ENCODE data around the gene COG6. TPM values are rescaled to one million over a fixed set of nuclear protein-coding genes. Genes with fewer than 3 reads are reported as not detected.

The COG6 gene
- total and polyA plus RNA-seq, 2 of the 8 experiments (the other 6 are each of a cell fraction or from before 2014, with no cell fraction given), result 8.8 to 22.3 TPM

DNA sequence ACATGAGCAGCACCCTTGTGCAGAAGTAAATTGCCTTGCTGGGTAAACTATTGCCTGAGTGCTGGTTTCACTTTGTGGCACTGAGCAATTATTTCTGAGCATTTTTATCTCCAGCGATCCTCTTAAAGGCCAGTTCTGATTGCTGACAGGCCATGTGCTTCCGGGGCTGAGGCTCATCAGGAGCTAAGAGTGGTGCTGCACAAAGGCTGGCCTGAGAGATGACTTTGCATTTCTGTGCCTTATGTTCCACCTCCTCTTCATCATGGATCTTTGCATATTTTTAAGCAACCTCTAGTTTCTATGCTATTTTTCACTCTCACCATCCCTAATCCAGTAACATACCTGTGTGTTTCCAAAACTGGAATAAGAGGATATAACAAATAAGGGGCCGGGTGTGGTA lies 17.6 kb upstream of the COG6 start (continued):
- TF ChIP-seq CHD7 (IDR thresholded peaks at IDR 0.05; ENCODE audit: insufficient replicate concordance, low read length) (no peak), BCL11A (IDR thresholded peaks at IDR 0.05; ENCODE audit: low read depth in 2 of 2, low read length in 2 of 2) (no peak), KDM5A (IDR thresholded peaks at IDR 0.05; ENCODE audit: low read length) (no peak), SP4 (IDR thresholded peaks at IDR 0.05; ENCODE audit: low read length) (no peak), NRF1 (IDR thresholded peaks at IDR 0.05; ENCODE audit: low read depth, low read length) (no peak), BRCA1 (IDR thresholded peaks at IDR 0.05; ENCODE audit: low read depth, low read length) (no peak), CHD2 (IDR thresholded peaks at IDR 0.05; ENCODE audit: low read length) (no peak), EZH2 (IDR thresholded peaks at IDR 0.05; ENCODE audit: low read depth, low read length, severe bottlenecking) (no peak), ATF3 (IDR thresholded peaks at IDR 0.05; ENCODE audit: insufficient read depth, low read depth, low read length) (no peak), HDAC2 (IDR thresholded peaks at IDR 0.05; ENCODE audit: borderline replicate concordance in 1 of 2, low read depth in 2 of 2, low read length in 2 of 2) (no peak), CHD1 (IDR thresholded peaks at IDR 0.05; ENCODE audit: low read depth, low read length) (no peak), ZNF274 (IDR thresholded peaks at IDR 0.05; ENCODE audit: borderline replicate concordance, extremely low read depth, low read length) (no peak)
